Right lobe of liver (tissue), 6 donors: ENCODE results near the gene TBCD. TPM values are rescaled to one million over a fixed set of nuclear protein-coding genes. Genes with fewer than 3 reads are reported as not detected.
A peak's percentile ranks its signal among the peaks of the same experiment; 100 is the strongest.
"Not testable (repeated sequence)": the region's sequence is repeated elsewhere in the genome, so short reads cannot be mapped to it uniquely, and the experiment has no call there.

ENCODE experiments used
- ATAC-seq, 4 donors: fragments of 200-7000 bp; cut with Tn5 transposase; one replicate each; pipeline ENCODE4 v1.9.1; 2020; ENCODE audit warnings: mild to moderate bottlenecking in 4 of 4, moderate library complexity in 4 of 4
- DNase-seq, 3 donors: peaks; one replicate each; pipeline ENCODE4 v3.0.0-alpha.2; 2020
- H3K27ac ChIP-seq, 3 donors: fragments of 200-600 bp; one replicate each; pipeline ENCODE4 v1.8.0; 2022
- H3K27me3 ChIP-seq, 2 donors: fragments of 200-600 bp; one replicate each; pipeline ENCODE4 v1.8.0; 2022
- H3K36me3 ChIP-seq, 4 donors: fragments of 200-600 bp; sonication (generic) in 1 of 4; one replicate each; pipeline versions ENCODE4 v1.5.1 to v1.8.0; 2017 to 2022; ENCODE audit warnings: control low read depth in 1 of 4
- H3K4me1 ChIP-seq, 4 donors: fragments of 200-600 bp; sonication (generic) in 1 of 4; one replicate each; pipeline versions ENCODE4 v1.5.1 to v1.8.0; 2017 to 2022; ENCODE audit warnings: control low read depth in 1 of 4
- H3K4me3 ChIP-seq, 3 donors: fragments of 200-600 bp; one replicate each; pipeline ENCODE4 v1.8.0; 2022
- H3K9me3 ChIP-seq, 4 donors: fragments of 200-600 bp; sonication (generic) in 1 of 4; one replicate each; pipeline versions ENCODE4 v1.5.1 to v1.8.0; 2017 to 2022; ENCODE audit warnings: control low read depth in 1 of 4
- CTCF ChIP-seq, 4 donors: fragments of 200-600 bp in 3 of 4; fragments of 450-650 bp in 1 of 4; IDR thresholded peaks; one replicate each; pipeline versions ENCODE4 v1.5.1 to v1.8.0; 2016 to 2022; ENCODE audit warnings: antibody characterized with exemption in 4 of 4, mild to moderate bottlenecking in 2 of 4
- POLR2A ChIP-seq: fragments of 450-650 bp; IDR thresholded peaks from one replicate; pipeline ENCODE4 v1.6.1; 2017; ENCODE audit warnings: antibody characterized with exemption, mild to moderate bottlenecking
- WGBS: methylation state at CpG from one replicate; pipeline ENCODE4 v1.1.6; 2018; ENCODE audit warnings: low coverage, low lambda C conversion rate; ENCODE audit not compliant: insufficient coverage; ENCODE audit errors: missing lambda C conversion rate; 5-methylcytosine and 5-hydroxymethylcytosine counted together
- intact Hi-C, 2 donors: fragments of 100-400 bp; cut with DNase I; formaldehyde crosslinking; loops; one replicate each; pipeline versions ENCODE4 v1.11.2 to v1.14.1; 2022
- total RNA-seq, 6 experiments: library from RNA; depleted of rRNA in 2 of 6; stranded (reverse); fragments of >200 nt in 2 of 6; fragmentation: NEBNext Ultra II Directional in 3 of 6; extraction: Animal tissue kit (Norgen Biotek cat#: 25700) in 3 of 6; gene quantifications; one replicate each; pipeline versions ENCODE4 v1.1.0 to v1.2.4, GENCODE V29; 2016 to 2023
- donor health status: DM: no; HTN: yes; CAD: no.
- donor health status: DM: no; HTN: no; CAD: no.
- donor health status: DM: no; HTN: no; CAD: no.
- donor health status: DM: no; HTN: yes; CAD: no.
- donor health status: DM: no; HTN: yes; CAD: no.

The TBCD gene
- total RNA-seq, 6 experiments from 2014 or later, result 28.0 to 55.7 (median 41.3) TPM

GRCh38 chr17:82949361-82949760, 197.5 kb downstream of the TBCD start:
- TF ChIP-seq POLR2A (no peak), CTCF (IDR thresholded peaks at IDR 0.05) (no peak)
- Histone ChIP-seq H3K27ac (no peak overlapping the region), H3K27me3 (no peaks in the 10 kb centered on the region), H3K9me3 (no peaks in the 10 kb centered on the region), H3K4me1 (no peaks in the 10 kb centered on the region), H3K36me3 (no peaks in the 10 kb centered on the region), H3K4me3 (no peak overlapping the region)
- 91% methylated on average over 14 of the region's 20 CpGs for WGBS
- ATAC-seq (no peak), DNase-seq (peak in 2 of 3 donors; percentile 27 to 41)
- intact Hi-C loops, result no loop called here

GRCh38 chr17:82949984-82950383, 198.1 kb downstream of the TBCD start:
- intact Hi-C loops, result no loop called here
- no peaks in the 10 kb centered on the region for H3K36me3 ChIP-seq
- no peak overlapping the region for H3K4me3 ChIP-seq
- H3K4me1 ChIP-seq, result no peaks in the 10 kb centered on the region
- H3K27ac ChIP-seq, result no peak overlapping the region
- TF ChIP-seq POLR2A (no peak), CTCF (IDR thresholded peaks at IDR 0.05) (no peak)
- 94% methylated on average over 7 of the region's 10 CpGs for WGBS
- DNase-seq (peak; percentile 10 to 39 (median 31)), ATAC-seq (no peak)
- H3K9me3 ChIP-seq, result no peaks in the 10 kb centered on the region
- H3K27me3 ChIP-seq, result no peaks in the 10 kb centered on the region

GRCh38 chr17:82950525-82951102, 198.7 kb downstream of the TBCD start:
- TF ChIP-seq POLR2A (no peak), CTCF (IDR thresholded peaks at IDR 0.05) (no peak)
- ATAC-seq (no peak), DNase-seq (peak in 2 of 3 donors; percentile 5 to 24)
- Histone ChIP-seq H3K4me1 (no peaks in the 10 kb centered on the region), H3K4me3 (no peak overlapping the region), H3K36me3 (no peaks in the 10 kb centered on the region), H3K9me3 (no peaks in the 10 kb centered on the region), H3K27ac (no peak overlapping the region), H3K27me3 (no peaks in the 10 kb centered on the region)
- intact Hi-C loops, result no loop called here
- 92% methylated on average over 18 of the region's 18 CpGs for WGBS

GRCh38 chr17:82952019-82952418, 200.2 kb downstream of the TBCD start:
- 89% methylated on average over 1 of the region's 13 CpGs for WGBS
- Histone ChIP-seq H3K4me1 (no peaks in the 10 kb centered on the region), H3K27me3 (no peaks in the 10 kb centered on the region), H3K9me3 (no peaks in the 10 kb centered on the region), H3K4me3 (no peak overlapping the region), H3K36me3 (no peaks in the 10 kb centered on the region), H3K27ac (no peak overlapping the region)
- ATAC-seq (no peak), DNase-seq (peak; percentile 8 to 37 (median 35))
- intact Hi-C loops, result no loop called here
- no peak for TF ChIP-seq POLR2A

GRCh38 chr17:82955106-82955505, 203.2 kb downstream of the TBCD start:
- H3K4me1 ChIP-seq, H3K4me3 ChIP-seq, H3K9me3 ChIP-seq, H3K27ac ChIP-seq, H3K27me3 ChIP-seq, ATAC-seq, DNase-seq, H3K36me3 ChIP-seq, intact Hi-C loops: not testable (repeated sequence)
- 67% methylated on average over 3 of the region's 3 CpGs for WGBS

GRCh38 chr17:82955627-82956026, 203.8 kb downstream of the TBCD start:
- H3K4me3 ChIP-seq, H3K36me3 ChIP-seq, H3K27ac ChIP-seq, DNase-seq, intact Hi-C loops, H3K27me3 ChIP-seq, H3K4me1 ChIP-seq, H3K9me3 ChIP-seq, ATAC-seq: not testable (repeated sequence)
- WGBS, result 92% methylated on average over 4 of the region's 4 CpGs
